ENCODE data around the gene KSR2.

DNA sequence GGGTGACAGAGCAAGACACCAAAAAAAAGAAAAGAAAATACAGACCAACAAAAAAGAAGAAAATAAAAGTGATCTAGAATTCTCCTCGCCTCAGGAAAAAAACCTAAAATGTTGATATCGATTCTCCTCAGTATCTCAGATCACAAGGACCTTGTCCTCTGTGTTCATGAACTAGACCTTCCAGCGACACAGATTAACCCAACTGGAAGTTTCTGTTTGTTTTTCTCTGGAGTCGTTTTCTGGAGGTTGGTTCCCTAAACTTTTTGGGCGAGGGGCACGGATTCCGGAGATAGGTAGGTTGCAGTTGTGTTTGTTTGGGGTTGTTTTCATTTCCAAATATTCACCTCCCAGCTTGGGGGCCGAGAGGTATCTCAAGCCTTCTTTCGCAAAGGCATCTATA lies 47.2 kb upstream of the KSR2 start:
- TF ChIP-seq, protein P1, sequence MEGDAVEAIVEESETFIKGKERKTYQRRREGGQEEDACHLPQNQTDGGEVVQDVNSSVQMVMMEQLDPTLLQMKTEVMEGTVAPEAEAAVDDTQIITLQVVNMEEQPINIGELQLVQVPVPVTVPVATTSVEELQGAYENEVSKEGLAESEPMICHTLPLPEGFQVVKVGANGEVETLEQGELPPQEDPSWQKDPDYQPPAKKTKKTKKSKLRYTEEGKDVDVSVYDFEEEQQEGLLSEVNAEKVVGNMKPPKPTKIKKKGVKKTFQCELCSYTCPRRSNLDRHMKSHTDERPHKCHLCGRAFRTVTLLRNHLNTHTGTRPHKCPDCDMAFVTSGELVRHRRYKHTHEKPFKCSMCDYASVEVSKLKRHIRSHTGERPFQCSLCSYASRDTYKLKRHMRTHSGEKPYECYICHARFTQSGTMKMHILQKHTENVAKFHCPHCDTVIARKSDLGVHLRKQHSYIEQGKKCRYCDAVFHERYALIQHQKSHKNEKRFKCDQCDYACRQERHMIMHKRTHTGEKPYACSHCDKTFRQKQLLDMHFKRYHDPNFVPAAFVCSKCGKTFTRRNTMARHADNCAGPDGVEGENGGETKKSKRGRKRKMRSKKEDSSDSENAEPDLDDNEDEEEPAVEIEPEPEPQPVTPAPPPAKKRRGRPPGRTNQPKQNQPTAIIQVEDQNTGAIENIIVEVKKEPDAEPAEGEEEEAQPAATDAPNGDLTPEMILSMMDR (conservative IDR thresholded peaks at IDR 0.05; ENCODE audit: low read length): no peak
- TF ChIP-seq EZH2phosphoT487 (IDR thresholded peaks at IDR 0.05; ENCODE audit: borderline replicate concordance, low read depth, low read length): no peak

Measured in OCI-LY7 (cell line).